GM12865 (cell line): ENCODE results near the gene BEGAIN.

ENCODE experiments used
- DNase-seq: peaks from one replicate; pipeline ENCODE4 v3.0.0; 2010; ENCODE audit warnings: low read depth
- H3K4me3 ChIP-seq: 2 replicates; pipeline ENCODE4 v1.5.1; 2011; ENCODE audit warnings: mild to moderate bottlenecking, low read depth, low read length, control low read depth
- CTCF ChIP-seq: IDR thresholded peaks from 2 replicates; pipeline ENCODE4 v1.5.1; 2011; ENCODE audit warnings: low read length, control low read depth, low read depth, inconsistent platforms; ENCODE audit not compliant: insufficient read depth; ENCODE audit errors: missing control alignments

The BEGAIN gene

DNA sequence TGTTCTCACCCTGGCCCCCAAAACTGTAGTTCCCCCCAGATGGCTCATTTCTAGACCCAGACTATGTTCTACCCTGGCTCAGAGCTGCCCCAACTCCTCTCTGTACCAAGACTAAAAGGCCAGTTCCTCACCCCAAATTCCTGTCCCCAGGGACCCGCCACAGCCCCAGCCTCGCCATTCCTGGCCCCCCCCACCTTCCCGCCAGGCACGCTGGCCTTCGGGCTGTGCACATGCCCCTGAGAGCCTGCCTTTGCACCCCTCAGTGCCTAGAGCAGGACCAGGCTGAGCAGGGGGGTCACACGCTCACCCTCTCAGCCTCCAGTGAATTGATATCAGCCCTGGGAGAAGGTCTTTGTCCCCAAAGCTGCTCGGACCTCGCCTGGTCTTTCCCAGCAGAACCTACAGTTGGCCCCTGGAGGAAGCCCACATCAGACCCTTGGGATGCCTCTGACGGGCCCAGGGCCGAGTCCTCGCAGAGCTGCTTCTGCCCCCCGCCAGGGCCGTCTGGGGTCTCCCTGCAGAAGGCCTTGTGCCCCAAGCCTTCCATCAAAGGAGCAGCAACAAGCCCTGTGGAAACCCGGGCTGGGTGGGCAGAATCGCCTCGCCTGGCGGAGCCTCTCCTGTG is 32.4 kb downstream of the BEGAIN start:
- TF ChIP-seq CTCF: no peak
- no peak for DNase-seq
- no peak overlapping the region for H3K4me3 ChIP-seq

- DNase-seq: no peak
- no peak for TF ChIP-seq CTCF
- no peak overlapping the region for H3K4me3 ChIP-seq
Measured at GRCh38 chr14:100554082-100554677, 33.0 kb downstream of the BEGAIN start.

GRCh38 chr14:100553471-100553870 is 33.7 kb downstream of the BEGAIN start:
- no peak for DNase-seq
- no peak overlapping the region for H3K4me3 ChIP-seq

DNA sequence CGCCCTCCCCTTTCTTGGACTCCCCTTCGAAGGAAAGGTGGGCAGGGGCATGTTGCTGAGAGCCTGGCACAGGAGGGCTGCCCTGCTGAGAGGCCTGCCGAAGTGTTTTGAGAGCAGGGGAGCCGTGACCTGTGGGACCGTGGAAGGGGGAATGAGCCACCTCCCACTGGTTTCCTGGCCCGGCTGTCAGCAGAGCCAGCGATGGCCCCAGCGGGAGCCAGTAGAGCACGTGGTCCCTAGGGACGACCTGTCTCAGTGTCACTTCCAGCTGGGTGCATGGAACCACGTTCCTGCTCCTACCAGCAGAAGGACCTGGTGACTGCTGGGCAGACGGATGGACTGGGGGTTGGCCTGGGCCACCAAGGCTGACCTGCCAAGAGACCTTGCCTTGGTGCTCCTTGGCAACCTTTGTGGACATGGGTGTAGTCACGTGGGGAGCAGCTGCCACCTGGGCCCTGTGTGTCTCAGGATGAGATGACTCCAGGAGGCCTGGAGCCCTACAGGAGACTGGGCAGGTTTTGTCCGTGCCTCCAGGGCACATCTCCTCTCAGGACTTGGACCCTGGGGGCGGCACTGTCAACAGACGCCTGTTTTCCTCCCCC is 34.6 kb downstream of the BEGAIN start:
- TF ChIP-seq CTCF: no peak
- no peak overlapping the region for H3K4me3 ChIP-seq
- DNase-seq: no peak

More at GRCh38 chr14:100553471-100553870, 33.7 kb downstream of the BEGAIN start:
- TF ChIP-seq CTCF: no peak

- H3K4me3 ChIP-seq: no peak overlapping the region
- no peak for TF ChIP-seq CTCF
- DNase-seq: no peak
Measured at GRCh38 chr14:100551056-100551455, 36.2 kb downstream of the BEGAIN start.

DNA sequence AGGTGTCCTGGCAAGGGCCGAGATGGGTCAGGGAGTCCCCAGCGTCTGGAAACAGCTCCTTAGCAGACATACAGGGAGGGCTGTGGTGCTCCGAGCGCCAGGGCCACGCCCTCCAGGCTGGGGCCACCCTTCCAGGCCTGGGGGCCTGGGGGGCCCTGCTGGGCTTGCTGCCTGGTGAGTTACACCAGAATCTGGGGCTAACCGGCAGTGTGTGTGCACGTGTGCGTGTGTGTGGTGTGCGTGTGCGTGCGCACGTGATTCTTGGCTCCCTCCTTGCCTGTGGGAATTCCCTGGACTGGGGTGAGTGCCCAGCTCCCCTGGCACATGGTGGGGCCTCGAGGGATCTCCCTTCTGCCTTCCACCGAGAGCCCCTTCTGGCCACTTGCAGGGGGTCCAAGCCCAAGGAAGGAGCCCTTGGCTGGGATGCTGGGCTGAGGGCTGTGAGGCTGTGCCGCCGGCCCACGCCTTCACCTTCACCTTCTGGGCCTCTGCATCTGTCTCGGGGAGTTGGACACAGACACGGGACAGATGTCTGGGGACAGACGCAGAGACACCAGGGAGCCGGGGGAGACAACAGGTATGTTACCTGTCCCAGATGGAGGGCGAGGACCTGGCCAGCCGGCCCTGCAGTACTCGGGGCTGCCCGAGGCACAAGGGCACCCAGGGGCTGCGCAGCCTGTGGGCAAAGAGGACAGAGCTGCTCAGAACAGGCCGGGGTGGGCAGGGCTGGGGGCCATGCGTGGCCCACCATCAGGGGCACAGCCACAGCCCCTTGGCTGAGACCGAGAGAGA is 37.2 kb downstream of the BEGAIN start:
- no peak overlapping the region for H3K4me3 ChIP-seq
- no peak for TF ChIP-seq CTCF
- DNase-seq: no peak
